Astrocyte (in vitro differentiated cells and primary cell): ENCODE results near the gene SPATA31C1. TPM values are rescaled to one million over a fixed set of nuclear protein-coding genes. Genes with fewer than 3 reads are reported as not detected.
"Not testable (repeated sequence)": the region's sequence is repeated elsewhere in the genome, so short reads cannot be mapped to it uniquely, and the experiment has no call there.

Experiments
- DNase-seq: peaks from one replicate; pipeline ENCODE4 v3.0.0-alpha.2; 2010; ENCODE audit warnings: low read depth
- FAIRE-seq: peaks from 2 replicates; lab custom pipeline; 2011; peaks lifted over from hg19 to GRCh38; lab: Jason Lieb, UNC
- H2AFZ ChIP-seq: 2 replicates; pipeline ENCODE4 v1.6.0; 2012; ENCODE audit warnings: low read depth, low read length, inconsistent platforms
- H3K27ac ChIP-seq: 2 replicates; pipeline ENCODE4 v1.5.1; 2011; ENCODE audit warnings: low read depth, low read length, inconsistent platforms
- H3K27me3 ChIP-seq: 2 replicates; pipeline ENCODE4 v1.6.0; 2011; ENCODE audit warnings: low read length, inconsistent platforms; ENCODE audit not compliant: insufficient read depth
- H3K36me3 ChIP-seq: 2 replicates; pipeline ENCODE4 v1.5.1; 2011; ENCODE audit warnings: low read length, inconsistent platforms; ENCODE audit not compliant: insufficient read depth
- H3K4me1 ChIP-seq: 2 replicates; pipeline ENCODE4 v1.5.1; 2011; ENCODE audit warnings: low read length, inconsistent platforms; ENCODE audit not compliant: insufficient read depth
- H3K4me2 ChIP-seq: 2 replicates; pipeline ENCODE4 v1.6.0; 2012; ENCODE audit warnings: low read length, inconsistent platforms
- H3K4me3 ChIP-seq: 2 replicates; pipeline ENCODE4 v1.5.1; 2011; ENCODE audit warnings: low read depth, mild to moderate bottlenecking, low read length, inconsistent platforms; ENCODE audit not compliant: insufficient read depth
- H3K79me2 ChIP-seq: 2 replicates; pipeline ENCODE4 v1.6.0; 2012; ENCODE audit warnings: mild to moderate bottlenecking, low read length, inconsistent platforms; ENCODE audit not compliant: insufficient read depth
- H3K9ac ChIP-seq: 2 replicates; pipeline ENCODE4 v1.6.0; 2012; ENCODE audit warnings: mild to moderate bottlenecking, low read length, inconsistent platforms
- H3K9me3 ChIP-seq: 2 replicates; pipeline ENCODE4 v1.5.1; 2012; ENCODE audit warnings: low read depth, mild to moderate bottlenecking, low read length, inconsistent platforms; ENCODE audit not compliant: insufficient read depth
- H4K20me1 ChIP-seq: 2 replicates; pipeline ENCODE4 v1.6.0; 2012; ENCODE audit warnings: low read length, inconsistent platforms; ENCODE audit not compliant: insufficient read depth
- H3K27ac Mint-ChIP-seq: one replicate; pipeline ENCODE4 v1.8.0; 2021; ENCODE audit warnings: mild to moderate bottlenecking, mixed read lengths; ENCODE audit not compliant: unreplicated experiment
- H3K27me3 Mint-ChIP-seq: one replicate; pipeline ENCODE4 v1.8.0; 2021; ENCODE audit warnings: low read depth, mixed read lengths; ENCODE audit not compliant: unreplicated experiment
- H3K36me3 Mint-ChIP-seq: one replicate; pipeline ENCODE4 v1.8.0; 2021; ENCODE audit warnings: low read depth, mixed read lengths; ENCODE audit not compliant: unreplicated experiment
- H3K4me1 Mint-ChIP-seq: one replicate; pipeline ENCODE4 v1.8.0; 2021; ENCODE audit warnings: low read depth, mixed read lengths; ENCODE audit not compliant: unreplicated experiment
- H3K4me3 Mint-ChIP-seq: one replicate; pipeline ENCODE4 v1.8.0; 2021; ENCODE audit warnings: mild to moderate bottlenecking, moderate library complexity, mixed read lengths; ENCODE audit not compliant: unreplicated experiment
- H3K9me3 Mint-ChIP-seq: one replicate; pipeline ENCODE4 v1.8.0; 2021; ENCODE audit warnings: mild to moderate bottlenecking, mixed read lengths; ENCODE audit not compliant: unreplicated experiment
- CTCF ChIP-seq: IDR thresholded peaks from 2 replicates; pipeline ENCODE4 v1.5.1; 2011; ENCODE audit warnings: low read depth, mild to moderate bottlenecking, inconsistent platforms, low read length, moderate library complexity; ENCODE audit not compliant: insufficient read depth
- EZH2 ChIP-seq: IDR thresholded peaks from 2 replicates; pipeline ENCODE4 v1.6.1; 2012; ENCODE audit warnings: mild to moderate bottlenecking, low read length, inconsistent platforms; ENCODE audit not compliant: insufficient read depth
- total RNA-seq: library from RNA; stranded (reverse); gene quantifications from 2 replicates; pipeline ENCODE4 v1.2.1, GENCODE V29; 2021

Gene SPATA31C1
- total RNA-seq, 1 donor from 2014 or later: not detected

- FAIRE-seq: no peak
- Histone ChIP-seq H2AFZ (no peak overlapping the region), H3K4me2 (no peak overlapping the region), H4K20me1 (no peaks in the 10 kb centered on the region), H3K4me1 (no peaks in the 10 kb centered on the region), H3K79me2 (no peaks in the 10 kb centered on the region), H3K27ac (no peak overlapping the region), H3K36me3 (no peaks in the 10 kb centered on the region), H3K9ac (no peak overlapping the region), H3K4me3 (no peak overlapping the region), H3K9me3 (no peaks in the 10 kb centered on the region), H3K27me3 (no peaks in the 10 kb centered on the region)
- peaks cover 5% of the 10 kb centered on the region for H3K9me3 Mint-ChIP-seq
- no peak overlapping the region for H3K27ac Mint-ChIP-seq
- H3K27me3 Mint-ChIP-seq: no peaks in the 10 kb centered on the region
- peaks cover 9% of the 10 kb centered on the region for H3K4me1 Mint-ChIP-seq
- H3K4me3 Mint-ChIP-seq: no peak overlapping the region
- H3K36me3 Mint-ChIP-seq: no peaks in the 10 kb centered on the region
- TF ChIP-seq CTCF (no peak), EZH2 (no peak)
- no peak for DNase-seq
Measured at GRCh38 chr9:87896891-87897290, 20.9 kb upstream of the SPATA31C1 start.

GRCh38 chr9:87898151-87898550 lies 19.6 kb upstream of the SPATA31C1 start:
- Histone ChIP-seq H3K4me1 (no peaks in the 10 kb centered on the region), H3K27ac (no peak overlapping the region), H3K79me2 (no peaks in the 10 kb centered on the region), H3K9me3 (no peaks in the 10 kb centered on the region), H3K9ac (no peak overlapping the region), H3K4me3 (no peak overlapping the region), H2AFZ (no peak overlapping the region), H4K20me1 (no peaks in the 10 kb centered on the region), H3K4me2 (no peak overlapping the region), H3K27me3 (no peaks in the 10 kb centered on the region), H3K36me3 (no peaks in the 10 kb centered on the region)
- Mint-ChIP-seq H3K27me3 (no peaks in the 10 kb centered on the region), H3K4me3 (no peak overlapping the region), H3K4me1 (peaks cover 9% of the 10 kb centered on the region), H3K9me3 (peaks cover 12% of the 10 kb centered on the region), H3K36me3 (no peaks in the 10 kb centered on the region), H3K27ac (no peak overlapping the region)
- no peak for TF ChIP-seq CTCF
- no peak for TF ChIP-seq EZH2
- FAIRE-seq (no peak), DNase-seq (peak; percentile 59)

GRCh38 chr9:87902371-87902770 lies 15.4 kb upstream of the SPATA31C1 start:
- peaks cover 29% of the 10 kb centered on the region for H3K9me3 Mint-ChIP-seq
- H3K9ac ChIP-seq, H3K4me3 ChIP-seq, H3K4me1 ChIP-seq, H3K27ac Mint-ChIP-seq, H3K27me3 ChIP-seq, H3K36me3 Mint-ChIP-seq, H3K4me1 Mint-ChIP-seq, H2AFZ ChIP-seq, H3K36me3 ChIP-seq, H3K27me3 Mint-ChIP-seq, H4K20me1 ChIP-seq, H3K4me3 Mint-ChIP-seq, H3K27ac ChIP-seq, FAIRE-seq, DNase-seq, H3K9me3 ChIP-seq, H3K4me2 ChIP-seq, H3K79me2 ChIP-seq: not testable (repeated sequence)
